DND-41 (cell line): ENCODE data around the gene UVRAG.

Source experiments
- ATAC-seq: fragments of 200-7000 bp; cut with Tn5 transposase; 3 replicates; pipeline ENCODE4 v1.9.1; 2021; ENCODE audit warnings: low read depth; ENCODE audit not compliant: insufficient read depth
- DNase-seq: peaks from one replicate; pipeline ENCODE4 v3.0.0-alpha.2; 2020
- H2AFZ ChIP-seq: 2 replicates; pipeline ENCODE4 v1.6.0; 2012; ENCODE audit warnings: low read depth, low read length
- H3K27ac ChIP-seq: 2 replicates; pipeline ENCODE4 v1.5.1; 2012; ENCODE audit warnings: low read length, inconsistent platforms
- H3K27me3 ChIP-seq: fragments of 200-600 bp; sonication (generic); 2 replicates; pipeline ENCODE4 v1.6.0; 2012; ENCODE audit warnings: low read length, mild to moderate bottlenecking, inconsistent platforms; ENCODE audit not compliant: insufficient read depth, poor library complexity
- H3K36me3 ChIP-seq: 2 replicates; pipeline ENCODE4 v1.5.1; 2012; ENCODE audit warnings: low read length, inconsistent platforms; ENCODE audit not compliant: insufficient read depth
- H3K4me1 ChIP-seq: 2 replicates; pipeline ENCODE4 v1.5.1; 2012; ENCODE audit warnings: mild to moderate bottlenecking, low read length; ENCODE audit not compliant: insufficient read depth
- H3K4me2 ChIP-seq: 2 replicates; pipeline ENCODE4 v1.6.0; 2012; ENCODE audit warnings: mild to moderate bottlenecking, moderate library complexity, low read length, inconsistent platforms; ENCODE audit not compliant: insufficient read depth
- H3K4me3 ChIP-seq, 2 experiments: fragments of 200-600 bp in 1 of 2; shearing (Covaris generic) in 1 of 2; 2 replicates each; pipeline ENCODE4 v1.5.1; 2012 to 2016; ENCODE audit warnings: inconsistent platforms in 2 of 2, low read length in 2 of 2, mild to moderate bottlenecking in 2 of 2, low read depth in 1 of 2, moderate library complexity in 1 of 2
- H3K79me2 ChIP-seq: 2 replicates; pipeline ENCODE4 v1.6.0; 2012; ENCODE audit warnings: low read length, inconsistent platforms; ENCODE audit not compliant: insufficient read depth
- H3K9ac ChIP-seq: 2 replicates; pipeline ENCODE4 v1.6.0; 2012; ENCODE audit warnings: low read depth, mild to moderate bottlenecking, inconsistent platforms, low read length, moderate library complexity
- H3K9me3 ChIP-seq: 2 replicates; pipeline ENCODE4 v1.5.1; 2012; ENCODE audit warnings: low read length, moderate library complexity, mild to moderate bottlenecking, inconsistent platforms; ENCODE audit not compliant: insufficient read depth, severe bottlenecking
- H4K20me1 ChIP-seq: 2 replicates; pipeline ENCODE4 v1.6.0; 2012; ENCODE audit warnings: low read length; ENCODE audit not compliant: insufficient read depth
- EZH2 ChIP-seq: IDR thresholded peaks from 3 replicates; pipeline ENCODE4 v1.6.1; 2012; ENCODE audit warnings: borderline replicate concordance, low read depth, mild to moderate bottlenecking, moderate library complexity, low read length, inconsistent platforms; ENCODE audit not compliant: severe bottlenecking
- TF ChIP-seq, protein P1 (sequence below): IDR thresholded peaks from 2 replicates; pipeline ENCODE4 v1.5.1; 2012; ENCODE audit warnings: borderline replicate concordance, low read length, moderate library complexity, mild to moderate bottlenecking; ENCODE audit not compliant: poor library complexity, severe bottlenecking; ENCODE audit errors: extremely low read depth

The UVRAG gene

DNA sequence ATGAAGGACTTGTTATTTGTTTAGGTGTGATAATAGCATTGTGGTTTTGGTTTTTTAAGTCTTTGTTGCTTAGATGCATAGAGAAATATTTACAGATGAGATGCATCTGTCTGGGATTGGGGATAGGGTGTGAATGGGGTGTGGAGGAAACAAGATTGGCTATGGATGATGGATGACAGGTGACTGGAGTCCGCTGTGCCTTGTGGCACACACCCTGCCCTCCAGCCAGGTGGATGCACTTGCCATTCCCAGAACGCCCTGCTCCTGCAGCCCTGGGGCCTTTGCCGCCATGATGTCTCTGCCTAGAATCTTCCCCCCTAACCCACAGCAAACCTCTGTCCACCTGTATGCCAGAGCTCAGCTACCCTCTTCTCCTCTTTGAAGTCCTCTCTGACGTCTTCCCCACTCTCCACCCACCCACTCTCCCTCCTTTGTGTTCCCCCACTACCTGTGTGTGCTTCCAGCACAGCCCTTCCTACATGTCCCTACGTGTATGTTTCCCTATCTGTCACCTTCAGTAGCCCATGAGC, 336.6 kb downstream of the UVRAG start:
- Histone ChIP-seq H4K20me1 (no peaks in the 10 kb centered on the region), H3K4me3 (no peak overlapping the region), H3K9ac (no peak overlapping the region), H3K4me1 (peaks cover 7% of the 10 kb centered on the region; the same call in 1 of the 2 replicates), H3K27me3 (peaks cover 8% of the 10 kb centered on the region), H3K4me2 (peak overlapping the region; percentile 24; the same call in 1 of the 2 replicates), H3K9me3 (no peaks in the 10 kb centered on the region), H2AFZ (peak overlapping the region; percentile 56; the same call in 1 of the 2 replicates), H3K36me3 (no peaks in the 10 kb centered on the region), H3K27ac (no peak overlapping the region), H3K79me2 (no peaks in the 10 kb centered on the region)
- DNase-seq (no peak), ATAC-seq (0 out of 3 replicates have a peak, but pooled peaks have one; percentile 8)
- TF ChIP-seq, protein P1, sequence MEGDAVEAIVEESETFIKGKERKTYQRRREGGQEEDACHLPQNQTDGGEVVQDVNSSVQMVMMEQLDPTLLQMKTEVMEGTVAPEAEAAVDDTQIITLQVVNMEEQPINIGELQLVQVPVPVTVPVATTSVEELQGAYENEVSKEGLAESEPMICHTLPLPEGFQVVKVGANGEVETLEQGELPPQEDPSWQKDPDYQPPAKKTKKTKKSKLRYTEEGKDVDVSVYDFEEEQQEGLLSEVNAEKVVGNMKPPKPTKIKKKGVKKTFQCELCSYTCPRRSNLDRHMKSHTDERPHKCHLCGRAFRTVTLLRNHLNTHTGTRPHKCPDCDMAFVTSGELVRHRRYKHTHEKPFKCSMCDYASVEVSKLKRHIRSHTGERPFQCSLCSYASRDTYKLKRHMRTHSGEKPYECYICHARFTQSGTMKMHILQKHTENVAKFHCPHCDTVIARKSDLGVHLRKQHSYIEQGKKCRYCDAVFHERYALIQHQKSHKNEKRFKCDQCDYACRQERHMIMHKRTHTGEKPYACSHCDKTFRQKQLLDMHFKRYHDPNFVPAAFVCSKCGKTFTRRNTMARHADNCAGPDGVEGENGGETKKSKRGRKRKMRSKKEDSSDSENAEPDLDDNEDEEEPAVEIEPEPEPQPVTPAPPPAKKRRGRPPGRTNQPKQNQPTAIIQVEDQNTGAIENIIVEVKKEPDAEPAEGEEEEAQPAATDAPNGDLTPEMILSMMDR: no peak
- TF ChIP-seq EZH2: no peak

DNA sequence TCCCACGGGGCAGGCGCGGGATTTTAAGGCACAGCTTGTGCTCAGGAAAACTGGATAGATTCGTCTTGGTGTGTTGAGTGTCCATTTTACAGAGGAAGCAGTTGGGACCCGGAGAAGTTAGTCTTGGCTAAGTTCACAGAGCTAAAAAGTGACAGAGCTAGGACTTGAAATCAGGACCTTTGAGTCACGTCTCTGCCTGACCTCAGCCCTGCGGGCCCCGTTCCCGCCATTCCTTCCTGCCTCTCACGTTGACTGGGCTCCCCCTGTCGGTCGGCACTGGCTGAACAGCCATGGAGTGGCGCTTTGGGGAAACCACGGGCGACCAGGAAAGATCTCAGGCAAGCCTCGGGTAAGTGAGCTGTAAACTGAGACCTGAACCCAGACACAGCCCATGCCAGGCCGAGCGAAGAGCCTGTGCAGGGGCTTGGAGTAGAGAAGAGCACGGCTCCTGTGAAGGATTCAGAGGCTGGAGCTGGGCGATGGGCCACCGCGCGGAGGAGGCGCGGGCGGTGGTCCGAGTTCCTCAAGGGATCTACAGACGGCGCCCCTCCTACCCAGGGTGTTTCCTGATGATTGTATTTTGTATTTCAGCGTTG, 337.2 kb downstream of the UVRAG start:
- H2AFZ ChIP-seq: peak overlapping the region; percentile 56; the same call in 1 of the 2 replicates
- no peaks in the 10 kb centered on the region for H3K36me3 ChIP-seq
- no peaks in the 10 kb centered on the region for H3K79me2 ChIP-seq
- H3K9ac ChIP-seq: no peak overlapping the region
- no peak overlapping the region for H3K4me3 ChIP-seq
- no peaks in the 10 kb centered on the region for H3K9me3 ChIP-seq
- peaks cover 7% of the 10 kb centered on the region; the same call in 1 of the 2 replicates for H3K4me1 ChIP-seq
- ATAC-seq (peak; percentile 86), DNase-seq (peak; percentile 71)
- TF ChIP-seq, protein P1: peak; percentile 81
- TF ChIP-seq EZH2: no peak
- H3K4me2 ChIP-seq: peak overlapping the region; percentile 24; the same call in 1 of the 2 replicates
- H4K20me1 ChIP-seq: no peaks in the 10 kb centered on the region
- H3K27me3 ChIP-seq: peaks cover 8% of the 10 kb centered on the region
- no peak overlapping the region for H3K27ac ChIP-seq

DNA sequence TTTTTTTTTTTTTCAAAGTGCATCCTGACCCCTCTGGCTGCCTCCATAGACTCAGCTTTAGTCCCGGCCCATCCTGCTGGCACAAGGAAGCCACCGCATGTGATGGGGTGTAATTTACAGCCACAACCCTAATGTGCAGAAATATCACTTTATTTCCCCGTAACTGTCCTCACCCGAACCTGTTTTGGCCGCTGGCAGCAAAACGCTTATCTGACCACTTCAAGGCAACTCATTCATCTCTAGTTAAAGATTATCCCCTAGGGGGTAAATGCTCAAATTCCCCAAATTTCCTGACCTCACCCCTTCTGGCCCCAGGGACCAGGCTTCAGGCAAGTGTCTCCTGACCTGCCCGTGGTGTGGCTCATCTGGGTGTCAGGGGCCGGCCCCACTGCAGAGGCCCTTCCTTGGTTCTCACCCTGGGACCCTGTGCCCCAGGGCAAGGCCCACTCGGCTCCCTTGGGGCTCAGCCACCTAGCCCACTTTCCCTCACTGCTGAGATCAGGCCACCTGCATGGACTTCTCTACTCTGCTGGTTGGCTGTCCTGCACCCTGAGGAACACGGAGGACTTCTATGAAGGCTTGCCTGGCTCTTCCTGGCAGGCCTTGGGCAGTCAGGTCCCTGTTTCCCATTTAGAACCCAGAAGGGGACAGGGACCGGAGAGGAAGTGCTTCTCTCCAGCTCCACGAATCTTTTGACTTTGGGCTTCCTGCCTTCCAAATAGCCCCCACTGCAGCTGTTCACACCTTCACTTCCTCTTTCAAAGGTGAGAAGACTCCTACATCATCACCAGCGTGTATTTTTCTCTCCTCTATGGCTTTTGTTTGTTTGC, 337.9 kb downstream of the UVRAG start:
- H3K79me2 ChIP-seq: no peaks in the 10 kb centered on the region
- peaks cover 8% of the 10 kb centered on the region for H3K27me3 ChIP-seq
- no peak for ATAC-seq
- H3K27ac ChIP-seq: no peak overlapping the region
- H3K4me1 ChIP-seq: peaks cover 7% of the 10 kb centered on the region; the same call in 1 of the 2 replicates
- no peaks in the 10 kb centered on the region for H3K9me3 ChIP-seq
- no peak overlapping the region for H3K9ac ChIP-seq
- TF ChIP-seq, protein P1: no peak
- no peak for TF ChIP-seq EZH2
- no peak for DNase-seq
- no peaks in the 10 kb centered on the region for H3K36me3 ChIP-seq
- no peaks in the 10 kb centered on the region for H4K20me1 ChIP-seq
- H2AFZ ChIP-seq: no peak overlapping the region
- H3K4me3 ChIP-seq: no peak overlapping the region
- no peak overlapping the region for H3K4me2 ChIP-seq
